ENCODE data around the gene MPP3.

Gene MPP3

DNA sequence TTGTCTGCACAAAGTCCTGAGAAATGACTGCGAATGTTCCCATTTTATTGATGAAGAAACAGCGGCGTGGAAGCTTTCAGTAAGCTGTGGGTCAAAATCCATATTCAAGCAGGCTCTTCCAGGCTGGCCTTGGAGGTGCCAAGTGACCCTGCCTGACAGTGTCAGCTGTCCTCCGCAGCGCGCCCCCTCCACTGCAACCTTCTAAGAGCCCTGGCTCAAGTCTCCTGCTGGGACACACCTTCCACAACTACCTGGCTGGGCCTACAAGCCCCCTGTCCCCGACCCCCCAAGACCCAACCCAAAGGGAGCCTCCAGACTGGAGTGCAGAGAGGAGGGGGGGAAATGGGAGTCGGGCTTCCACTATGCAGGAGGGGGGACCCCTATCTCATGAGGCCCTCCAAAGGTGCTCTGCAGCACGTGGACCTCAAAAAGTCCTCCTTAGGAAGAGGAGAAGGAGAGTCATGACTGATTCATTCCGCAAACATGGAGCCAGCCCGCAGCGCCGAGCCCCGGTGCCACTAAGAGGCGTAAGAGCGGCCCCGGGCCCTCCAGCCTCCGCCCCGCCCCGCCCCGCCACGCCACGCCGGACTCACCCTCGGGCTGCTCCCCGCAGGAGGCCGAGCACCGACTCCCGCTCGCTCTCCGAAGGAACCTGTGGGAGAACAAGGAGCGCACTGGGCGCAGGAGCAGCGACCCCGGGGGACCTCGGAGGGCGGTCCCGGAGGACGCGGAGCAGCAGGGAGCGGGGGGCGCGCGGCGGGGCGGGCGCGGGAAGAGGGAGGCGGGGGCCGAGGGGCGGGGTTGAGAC, 574 bp downstream of the MPP3 start:
- DNase-seq (ENCODE audit: low spot score): no peak

DNA sequence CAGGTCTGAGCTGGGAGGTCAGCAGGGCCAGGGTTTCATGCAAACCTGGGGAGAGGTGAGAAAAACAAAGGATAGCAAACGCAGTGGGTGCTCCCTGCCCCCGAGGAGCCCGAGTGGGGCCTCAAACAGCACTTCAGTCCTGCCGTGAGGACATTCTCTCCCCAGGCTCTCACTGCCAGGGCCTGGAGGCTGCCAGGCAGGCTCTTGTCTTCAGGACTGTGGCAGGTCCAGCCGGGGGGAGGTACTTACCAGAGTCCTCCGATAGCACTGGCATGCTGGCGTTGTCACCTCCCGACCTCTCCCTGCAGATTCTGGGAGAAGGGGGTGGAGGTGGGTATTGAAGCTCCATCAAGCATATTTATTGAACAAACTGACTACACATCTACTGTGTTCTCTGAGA, 1.3 kb downstream of the MPP3 start:
- no peak for DNase-seq (ENCODE audit: low spot score)

DNA sequence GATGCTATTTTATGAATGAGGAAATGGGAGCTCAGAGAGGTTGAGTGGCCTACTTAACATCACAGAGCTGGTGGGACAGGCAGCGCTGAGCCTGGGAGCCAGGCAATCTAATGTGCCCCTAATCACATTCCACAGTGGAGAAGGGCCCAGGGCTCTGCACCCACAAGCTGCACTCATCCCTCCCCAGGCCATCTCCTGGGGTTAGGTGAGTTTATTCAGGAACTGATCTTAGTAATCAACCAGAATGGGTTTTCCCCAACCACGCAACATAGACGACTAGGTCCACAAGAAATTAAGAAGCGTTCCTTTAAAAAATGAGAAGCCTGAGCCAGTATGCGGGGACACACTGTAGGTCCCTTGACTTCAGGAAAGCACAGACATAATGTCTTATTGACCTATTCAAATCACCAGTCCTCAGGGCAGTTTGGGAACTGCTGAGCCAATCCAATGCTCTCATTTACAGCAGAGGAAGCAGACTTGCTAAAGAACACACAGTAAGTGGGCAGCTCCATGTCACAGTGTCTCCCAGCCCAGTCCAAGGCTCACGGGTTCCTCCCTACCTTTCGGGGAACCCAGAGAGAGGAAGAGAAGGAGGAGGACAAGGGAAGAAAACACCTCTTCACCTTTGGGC, 2.3 kb downstream of the MPP3 start:
- DNase-seq (ENCODE audit: low spot score): no peak

DNA sequence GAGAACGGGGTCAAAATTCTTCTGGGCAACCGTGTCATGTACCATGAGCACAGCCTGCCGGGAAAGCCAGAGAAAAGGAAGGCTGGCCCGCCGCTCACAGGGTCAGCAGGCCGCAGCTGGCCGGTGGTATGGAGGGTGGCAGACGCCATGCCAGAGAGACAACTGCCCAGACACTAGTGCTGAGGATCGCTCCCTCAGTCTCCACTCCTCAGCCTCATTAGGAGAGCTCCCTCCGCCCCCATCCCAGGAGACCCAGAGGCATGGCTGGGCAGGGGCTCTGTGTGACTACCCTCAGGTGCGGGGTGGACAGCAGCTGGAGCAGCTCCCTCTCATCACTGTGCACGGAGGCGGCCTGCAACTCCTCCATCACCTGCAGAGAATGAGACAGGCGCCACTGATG, 3.2 kb downstream of the MPP3 start:
- DNase-seq (ENCODE audit: low spot score): no peak

DNA sequence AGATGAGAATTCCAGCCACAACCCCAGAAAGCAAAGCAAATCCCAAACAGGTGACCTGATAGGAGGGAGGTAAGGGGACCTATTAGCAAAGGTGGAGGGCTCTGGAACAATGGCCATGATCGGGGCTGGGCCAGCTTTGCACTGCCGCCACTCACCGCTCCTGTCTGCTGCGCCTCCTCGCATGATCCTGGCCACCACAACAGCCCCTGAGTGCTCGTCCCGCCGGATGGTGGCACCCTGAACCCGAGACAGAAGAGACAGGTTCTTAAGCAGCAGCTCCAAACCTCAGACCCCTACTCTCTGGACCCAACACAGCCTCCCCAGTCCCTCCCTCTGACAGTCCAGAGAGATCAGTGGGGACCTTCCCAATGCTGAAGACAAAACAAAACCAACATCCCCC, 5.3 kb downstream of the MPP3 start:
- no peak for DNase-seq (ENCODE audit: low spot score)

DNA sequence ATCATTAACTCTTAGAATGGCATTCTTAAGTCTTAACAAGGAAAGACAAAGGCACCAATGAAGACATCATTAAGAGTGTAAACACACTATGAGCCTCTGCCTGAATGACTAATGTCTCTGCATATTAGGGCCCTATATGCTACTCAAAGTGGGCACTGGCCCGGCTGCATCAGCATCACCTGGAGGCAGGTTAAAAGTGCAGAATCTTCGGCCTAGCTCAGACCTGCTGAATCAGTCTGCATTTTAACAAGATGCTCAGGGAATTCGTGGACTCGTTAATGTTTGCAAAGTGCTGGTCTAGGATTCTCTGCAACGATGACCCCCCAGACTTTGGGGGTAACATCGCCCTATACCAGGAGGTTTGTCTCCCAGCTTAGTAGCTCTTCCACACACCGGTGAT, 6.7 kb downstream of the MPP3 start:
- DNase-seq (ENCODE audit: low spot score): no peak

DNA sequence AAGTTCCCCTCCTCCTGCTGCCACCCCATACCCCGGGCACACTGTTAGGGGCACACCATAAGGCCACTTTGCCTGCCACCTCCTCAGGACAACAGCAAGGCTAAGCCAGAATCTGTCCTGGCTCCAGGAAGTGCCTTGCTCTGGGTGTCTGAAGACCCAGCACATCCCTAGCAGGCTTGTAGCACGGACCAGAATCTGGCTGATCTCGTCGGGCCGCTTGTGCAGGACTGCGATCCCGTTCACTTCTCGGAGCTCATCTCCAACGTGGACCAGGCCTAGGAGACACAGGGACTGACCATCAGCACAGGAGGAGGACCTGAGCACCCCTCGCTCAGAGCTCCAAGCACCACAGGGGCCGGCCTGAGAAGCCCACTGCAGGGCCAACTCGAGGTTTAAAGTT, 7.4 kb downstream of the MPP3 start:
- DNase-seq (ENCODE audit: low spot score): no peak

DNA sequence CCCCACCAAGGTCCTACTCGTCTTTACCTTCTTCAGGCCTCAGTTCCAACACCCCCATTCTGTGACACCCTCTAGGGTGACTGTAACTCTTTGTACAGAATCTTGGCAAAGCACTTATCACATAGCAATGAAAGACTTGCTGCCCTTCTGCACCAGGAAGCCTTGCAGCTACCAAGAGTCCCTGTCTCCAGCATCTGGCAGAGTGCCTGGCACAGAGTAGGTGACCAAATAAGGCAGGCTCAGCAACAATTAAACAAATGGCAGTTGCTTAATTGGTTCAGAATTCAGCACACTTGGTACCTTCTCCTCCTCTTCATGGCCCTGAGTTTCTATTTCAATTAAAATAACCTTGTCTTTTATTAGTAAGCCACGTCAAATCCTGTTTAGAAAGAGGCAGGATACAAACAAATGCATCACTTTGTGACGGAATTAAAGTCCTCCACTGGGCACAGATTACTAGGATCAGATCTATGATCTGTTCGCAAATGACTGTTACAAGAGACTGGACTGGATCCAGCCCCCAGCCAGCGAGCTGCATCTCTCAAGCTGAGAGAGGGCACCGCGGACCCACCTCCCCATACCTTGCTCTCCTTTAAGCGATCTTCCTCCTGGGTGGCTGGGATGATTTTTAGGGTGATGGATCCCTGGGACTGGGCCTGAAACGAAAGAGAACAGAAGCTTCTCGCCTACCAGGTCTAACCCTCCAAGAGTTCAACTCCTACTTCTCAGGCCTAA, 9.4 kb downstream of the MPP3 start:
- no peak for DNase-seq (ENCODE audit: low spot score)

DNA sequence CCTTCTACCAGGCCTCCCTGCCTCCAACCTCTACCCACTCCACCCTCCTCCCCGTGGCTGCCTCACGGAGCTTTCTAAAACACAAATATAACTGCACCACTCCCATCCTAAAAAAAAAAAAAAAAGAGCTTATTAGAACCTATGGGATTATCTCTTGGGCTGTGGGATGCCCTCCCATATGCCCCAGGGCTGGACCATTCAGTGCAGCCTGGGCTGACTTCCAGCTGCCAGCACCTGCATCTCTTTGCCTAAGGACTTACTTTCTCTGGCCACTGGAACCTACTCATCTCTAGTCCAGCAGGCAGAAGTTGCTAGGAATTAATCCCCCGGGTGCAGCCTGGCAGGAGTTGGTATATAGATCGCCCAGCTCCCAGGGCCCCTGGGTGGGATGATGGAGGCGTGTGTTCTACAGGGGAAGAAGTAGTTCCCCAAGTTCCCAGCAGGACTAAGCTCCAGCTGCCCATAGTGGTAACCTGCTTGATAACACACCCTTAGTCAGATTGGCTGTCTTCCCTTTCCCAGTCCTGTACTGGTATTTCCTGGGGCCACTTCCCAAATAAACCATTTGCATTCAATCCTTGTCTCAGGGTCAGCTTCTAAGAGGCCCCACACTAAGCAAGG, 10.3 kb downstream of the MPP3 start:
- no peak for DNase-seq (ENCODE audit: low spot score)

DNA sequence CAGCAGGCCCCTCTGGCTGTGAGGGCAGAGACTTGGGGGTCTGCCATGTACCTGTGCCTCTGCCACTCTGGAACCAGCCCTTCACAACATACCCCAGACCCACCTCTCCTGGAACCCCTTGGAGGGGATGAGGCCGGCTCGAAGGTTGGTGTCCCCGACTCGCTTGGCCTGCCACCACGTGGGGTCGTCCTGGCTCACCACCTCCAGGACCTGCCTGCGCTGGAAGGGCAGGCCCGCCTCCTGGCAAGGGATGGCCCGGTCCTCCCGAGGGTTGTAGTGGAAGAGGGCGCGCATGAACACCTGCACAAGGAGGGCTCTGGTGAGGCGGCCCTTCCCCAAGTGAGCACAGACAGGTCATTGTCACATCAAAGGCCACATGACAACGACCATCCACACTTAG, 12.2 kb downstream of the MPP3 start:
- no peak for DNase-seq (ENCODE audit: low spot score)

DNA sequence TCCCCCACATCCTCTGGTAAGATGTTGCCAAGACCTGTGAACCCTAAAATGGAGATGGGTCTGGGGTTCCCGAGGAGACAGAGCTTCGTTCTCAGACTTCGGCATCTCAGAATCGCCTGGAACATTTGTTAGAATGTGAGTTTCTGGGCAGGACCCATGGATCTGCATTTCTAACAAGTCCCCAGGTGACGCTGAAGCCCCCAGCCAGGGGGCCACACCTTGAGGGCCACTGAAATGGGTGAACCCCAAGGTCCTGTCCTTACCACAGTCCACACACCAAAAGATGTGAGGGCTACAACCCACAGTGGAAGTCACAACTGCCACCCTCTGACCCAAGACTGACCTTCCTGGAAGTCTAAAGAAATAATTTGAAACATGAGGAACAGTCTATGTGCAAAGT, 14.0 kb downstream of the MPP3 start:
- DNase-seq (ENCODE audit: low spot score): no peak

DNA sequence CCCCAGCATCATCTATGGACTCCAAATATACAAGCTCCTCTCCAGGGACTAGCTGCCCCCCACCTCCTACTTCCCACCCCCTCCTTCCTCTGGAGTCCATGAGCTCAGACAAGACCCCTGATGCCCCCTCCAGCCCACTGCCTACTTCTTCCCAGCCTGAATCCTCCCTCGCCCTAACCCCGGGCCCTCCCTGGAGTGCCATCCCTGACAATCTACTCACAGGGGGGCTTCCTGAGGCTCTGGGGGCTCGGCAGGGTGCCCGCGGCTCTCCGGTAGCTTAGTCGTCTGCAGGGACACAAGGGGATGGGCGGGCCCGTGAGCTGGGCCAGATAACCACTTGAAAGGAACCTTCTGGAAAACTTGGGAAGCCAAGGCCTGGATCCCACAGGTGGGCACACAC, 15.1 kb downstream of the MPP3 start:
- no peak for DNase-seq (ENCODE audit: low spot score)

DNA sequence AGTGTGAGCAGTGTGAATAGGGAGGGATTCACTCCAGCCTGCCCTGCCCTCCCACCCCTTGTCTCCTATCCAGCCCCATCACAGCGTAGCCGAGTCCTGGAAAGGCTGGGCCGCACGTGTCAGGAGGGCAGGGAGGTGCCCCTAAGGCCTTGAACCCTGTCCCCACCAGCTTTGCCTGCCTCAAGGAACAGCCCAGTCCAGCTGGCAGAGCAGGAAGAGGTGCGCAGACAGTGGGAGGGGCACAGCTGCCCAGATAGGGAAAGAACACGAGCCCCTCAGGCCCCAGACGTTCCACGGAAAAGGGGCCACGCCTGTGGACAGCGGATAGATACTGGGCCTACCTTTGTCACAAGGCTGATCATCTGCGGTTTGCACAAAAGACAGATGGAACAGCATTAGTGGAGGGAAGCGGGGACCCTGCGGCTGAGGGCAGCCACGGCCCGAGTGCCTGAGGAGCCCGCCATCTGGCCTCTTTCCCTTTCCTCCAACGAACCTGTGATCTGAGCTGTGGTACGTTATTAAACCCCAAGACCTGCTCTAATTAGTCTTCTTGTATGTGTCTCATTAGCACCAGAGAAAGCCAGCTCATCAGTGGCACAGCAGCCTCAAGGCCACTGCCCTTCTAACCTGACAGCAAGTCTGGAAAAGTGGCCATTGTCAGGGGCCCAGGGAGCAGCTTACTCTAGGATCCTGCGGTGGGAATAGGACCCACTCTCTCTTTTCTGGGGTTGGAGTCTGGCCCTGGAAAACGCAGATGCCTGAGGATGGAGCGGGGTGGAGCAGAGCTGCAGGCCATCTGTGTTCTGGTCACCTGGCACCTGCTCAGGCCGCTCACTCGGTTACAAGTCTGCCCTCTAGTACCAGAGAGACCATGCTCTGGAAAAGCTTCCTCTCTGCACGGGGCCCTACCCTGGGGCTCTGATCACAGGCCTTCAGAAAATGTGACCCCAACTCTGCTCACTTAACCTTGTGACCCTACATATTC, 16.3 kb downstream of the MPP3 start:
- DNase-seq (ENCODE audit: low spot score): no peak

DNA sequence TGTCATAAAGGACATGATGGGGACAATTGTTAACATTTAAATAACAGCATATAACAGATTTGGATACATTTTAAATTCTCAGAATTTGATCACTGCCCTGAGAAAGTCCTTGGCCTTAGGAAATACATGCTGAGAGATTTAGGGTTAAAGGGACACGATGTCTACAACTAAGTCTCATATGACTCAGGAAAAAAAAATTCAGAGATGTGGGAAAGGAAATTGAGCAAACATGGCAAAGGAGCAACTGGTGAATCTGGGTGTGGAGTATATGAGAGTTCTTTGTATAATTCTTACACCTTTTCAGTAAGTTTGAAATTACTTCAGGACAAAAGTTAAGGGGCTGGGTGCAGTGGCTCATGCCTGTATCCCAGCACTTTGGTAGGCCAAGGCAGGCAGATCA, 18.2 kb downstream of the MPP3 start:
- DNase-seq (ENCODE audit: low spot score): no peak

DNA sequence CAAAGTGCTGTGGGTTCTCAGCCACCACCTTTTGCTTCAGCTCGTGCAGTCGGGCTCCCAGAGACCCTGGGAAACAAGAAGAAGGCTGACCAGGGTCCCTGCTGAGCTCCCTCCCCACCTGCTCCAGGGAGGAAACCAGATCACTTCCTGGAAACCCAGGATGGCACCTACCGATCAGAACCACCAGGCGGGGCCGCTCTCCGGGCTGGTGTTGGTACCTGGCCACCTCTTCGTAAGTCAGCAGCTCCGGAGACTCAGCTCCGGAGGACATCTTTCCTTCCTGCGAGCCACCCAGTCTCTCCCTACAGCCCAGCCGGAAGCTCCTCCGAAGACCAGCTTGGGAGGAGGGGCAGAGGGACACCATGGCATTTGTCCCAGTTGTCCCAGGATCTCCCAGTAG, 18.9 kb downstream of the MPP3 start:
- no peak for DNase-seq (ENCODE audit: low spot score)

DNA sequence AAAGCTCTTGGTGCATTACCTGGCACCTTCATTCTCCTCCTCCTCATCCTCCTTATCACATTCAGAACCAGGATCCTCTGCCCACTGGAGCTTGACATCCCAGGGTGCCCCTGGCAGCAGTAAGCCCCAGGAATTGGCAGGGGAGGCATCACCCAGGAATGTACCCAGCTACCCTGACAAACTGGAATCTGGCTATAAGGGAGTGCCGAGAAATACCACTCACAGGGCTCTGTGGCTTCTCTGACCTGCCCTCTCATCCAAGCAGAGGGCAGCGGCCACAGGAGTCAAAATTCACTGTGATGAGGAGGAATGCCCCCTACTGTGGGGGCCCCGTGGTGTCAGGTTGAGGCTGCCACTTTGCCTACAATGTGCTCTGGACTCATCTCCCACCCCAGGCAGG, 19.6 kb downstream of the MPP3 start:
- DNase-seq (ENCODE audit: low spot score): no peak

DNA sequence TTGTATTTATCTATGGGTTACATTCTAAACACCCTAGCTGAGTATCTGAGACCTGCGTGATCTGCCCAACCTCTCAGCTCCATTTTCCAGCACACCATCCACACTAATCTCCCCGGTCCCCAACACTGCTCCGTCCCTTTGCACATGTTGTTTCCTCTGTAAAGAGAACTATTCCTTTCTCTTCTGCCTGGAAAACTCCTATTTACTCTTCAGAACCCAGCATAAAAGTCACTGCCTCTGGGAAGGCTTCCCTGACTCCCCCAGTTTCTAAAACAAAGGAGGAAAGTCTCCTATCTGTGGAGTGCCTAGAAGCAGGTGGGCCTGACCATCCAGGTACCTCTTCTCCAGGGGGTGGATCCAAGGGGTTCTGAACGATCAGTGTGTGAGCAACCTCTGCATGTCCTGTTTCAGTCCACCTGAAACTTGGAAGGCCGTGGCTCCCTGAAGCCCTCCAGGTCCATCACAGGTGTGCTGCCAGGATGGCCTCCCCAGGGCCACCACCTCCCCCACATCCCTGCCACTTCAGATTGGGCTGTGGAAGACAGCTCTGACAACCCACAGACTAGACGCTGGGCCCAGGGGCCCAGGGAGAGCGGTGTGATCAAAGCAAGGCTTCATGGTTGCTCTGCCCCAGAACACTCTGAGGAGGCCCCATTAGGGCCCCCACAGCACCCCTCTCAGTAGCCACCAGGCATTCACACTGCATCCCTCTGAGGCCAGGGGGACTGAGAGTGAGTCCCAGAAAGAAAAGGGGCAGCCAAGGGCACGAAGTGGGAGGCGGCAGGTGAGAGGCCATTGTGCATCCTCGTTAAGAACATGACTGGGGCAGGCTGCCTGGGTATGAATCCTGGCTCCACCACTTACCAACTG, 20.3 kb downstream of the MPP3 start:
- no peak for DNase-seq (ENCODE audit: low spot score)

DNA sequence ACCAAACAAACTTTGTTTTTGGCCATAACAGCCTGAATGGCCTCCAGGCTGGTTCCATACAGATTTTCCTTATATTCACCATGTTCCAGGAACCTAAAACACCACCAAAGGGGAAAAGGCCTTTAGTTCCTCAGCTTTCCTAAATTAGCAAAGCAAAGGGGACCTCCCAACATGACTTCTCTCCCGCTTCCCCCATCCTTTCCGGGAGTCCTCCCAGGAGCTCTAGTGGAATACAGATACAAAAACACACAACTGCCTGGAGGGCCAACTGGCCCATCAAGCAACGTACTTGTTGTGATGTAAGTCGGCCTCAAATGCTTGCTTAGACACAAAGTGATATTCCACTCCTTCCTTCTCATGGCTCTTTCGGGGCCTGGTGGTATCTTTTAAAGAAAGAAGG, 22.1 kb downstream of the MPP3 start:
- no peak for DNase-seq (ENCODE audit: low spot score)

DNA sequence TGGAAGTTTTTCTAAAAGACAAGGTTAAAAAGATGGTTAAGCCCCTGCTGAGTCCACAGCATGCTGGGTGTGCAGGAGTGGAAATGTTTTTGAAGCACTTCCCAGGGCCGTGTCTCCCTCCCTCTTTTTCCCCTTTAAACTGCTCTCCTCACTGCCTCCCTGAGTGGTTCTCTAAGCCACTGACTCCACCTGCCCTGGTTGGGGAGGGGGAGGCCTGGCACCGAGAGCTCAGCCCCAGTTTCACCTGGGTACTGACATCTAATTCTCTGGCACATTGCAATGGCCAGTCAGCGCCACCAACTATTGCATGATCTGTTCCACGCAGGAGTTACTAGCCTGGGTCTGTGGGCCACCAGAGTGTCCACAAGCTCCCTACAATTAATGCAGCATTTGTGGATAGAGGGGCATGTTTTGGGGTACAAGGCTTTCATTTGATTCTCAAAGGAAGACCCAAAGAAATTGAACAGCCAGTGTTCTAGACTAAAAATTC, 22.7 kb downstream of the MPP3 start:
- no peak for DNase-seq (ENCODE audit: low spot score)

DNA sequence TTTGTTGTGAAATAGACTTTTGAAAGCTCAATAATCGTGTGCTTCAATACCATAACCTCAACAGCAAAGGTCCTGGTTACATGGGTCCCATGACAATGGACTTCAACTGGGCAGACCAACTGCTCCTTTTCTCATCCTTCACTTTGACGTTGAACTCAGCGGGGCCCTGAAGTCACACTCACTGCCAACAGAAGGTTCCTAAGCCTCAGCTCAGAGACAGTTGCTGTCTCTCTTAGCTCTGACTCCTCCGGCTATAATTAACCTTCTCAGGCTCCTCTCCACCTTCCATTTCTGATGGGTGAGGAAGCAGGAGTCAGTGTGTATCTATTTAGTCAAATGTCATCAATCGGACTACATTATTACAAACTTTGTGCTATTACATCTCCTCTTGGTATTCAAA, 23.8 kb downstream of the MPP3 start:
- DNase-seq (ENCODE audit: low spot score): no peak

DNA sequence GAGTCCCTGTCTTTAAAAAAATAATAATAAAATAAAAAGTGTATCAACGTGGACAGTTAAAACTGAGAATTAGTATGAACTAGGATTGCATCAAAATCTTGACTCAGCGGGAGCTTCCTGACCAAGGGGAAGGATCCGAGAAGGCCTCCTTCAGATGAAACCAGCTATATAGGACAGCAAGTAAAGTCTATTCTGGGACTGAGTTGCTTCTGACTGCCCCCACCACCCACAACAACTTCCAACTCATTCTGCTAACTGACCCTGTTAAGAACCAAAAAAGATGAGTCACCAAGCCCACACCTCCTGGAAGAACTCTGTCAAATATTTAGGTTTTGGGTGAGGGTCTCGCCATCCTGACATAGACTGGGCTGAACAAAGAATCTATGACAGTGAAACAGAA, 24.9 kb downstream of the MPP3 start:
- no peak for DNase-seq (ENCODE audit: low spot score)
